HEK293T (cell line): ENCODE data around the gene HOXA7.

Source experiments
- CTCF ChIA-PET: fragments of 350-600 bp; formaldehyde crosslinking; extraction: SDS; loops from one replicate; lab custom pipeline; 2021; ENCODE audit warnings: antibody characterized with exemption, inconsistent platforms; lab: Yijun Ruan, JAX
- POLR2A ChIA-PET: fragments of 350-600 bp; formaldehyde crosslinking; extraction: SDS; loops from one replicate; lab custom pipeline; 2020; ENCODE audit warnings: antibody characterized with exemption, inconsistent platforms; lab: Yijun Ruan, JAX
- DNase-seq: peaks from one replicate; pipeline ENCODE4 v3.0.0; 2012; ENCODE audit warnings: mixed read lengths; ENCODE audit errors: extremely low spot score
- ARNT ChIP-seq: fragments of 450-650 bp; IDR thresholded peaks from 2 replicates; pipeline ENCODE4 v1.6.1; 2017; ENCODE audit warnings: mild to moderate bottlenecking
- BHLHE40 ChIP-seq: fragments of 450-650 bp; IDR thresholded peaks from 2 replicates; pipeline ENCODE4 v1.6.1; 2016; ENCODE audit warnings: mild to moderate bottlenecking, moderate library complexity, borderline replicate concordance
- CTBP1 ChIP-seq: fragments of 450-650 bp; IDR thresholded peaks from 2 replicates; pipeline ENCODE4 v1.6.1; 2016; ENCODE audit warnings: borderline replicate concordance
- ELF4 ChIP-seq: fragments of 450-650 bp; IDR thresholded peaks from 2 replicates; pipeline ENCODE4 v1.6.1; 2017; ENCODE audit warnings: antibody characterized with exemption
- FOXA1 ChIP-seq: fragments of 450-650 bp; IDR thresholded peaks from 2 replicates; pipeline ENCODE4 v1.6.1; 2016; ENCODE audit warnings: mild to moderate bottlenecking
- FOXK2 ChIP-seq: fragments of 450-650 bp; IDR thresholded peaks from 2 replicates; pipeline ENCODE4 v1.6.1; 2016; ENCODE audit warnings: mild to moderate bottlenecking
- FOXM1 ChIP-seq: fragments of 450-650 bp; IDR thresholded peaks from 2 replicates; pipeline ENCODE4 v1.6.1; 2017; ENCODE audit warnings: mild to moderate bottlenecking, borderline replicate concordance
- HDGF ChIP-seq: fragments of 450-650 bp; IDR thresholded peaks from 2 replicates; pipeline ENCODE4 v1.6.1; 2017; ENCODE audit warnings: antibody characterized with exemption, borderline replicate concordance
- LEF1 ChIP-seq: fragments of 450-650 bp; IDR thresholded peaks from 2 replicates; pipeline ENCODE4 v1.6.1; 2017; ENCODE audit warnings: mild to moderate bottlenecking, borderline replicate concordance
- NFRKB ChIP-seq: fragments of 450-650 bp; IDR thresholded peaks from 2 replicates; pipeline ENCODE4 v1.6.1; 2016; ENCODE audit warnings: mild to moderate bottlenecking, moderate library complexity
- SP1 ChIP-seq: fragments of 450-650 bp; IDR thresholded peaks from 2 replicates; pipeline ENCODE4 v1.6.1; 2017
- SUZ12 ChIP-seq: fragments of 450-650 bp; IDR thresholded peaks from 2 replicates; pipeline ENCODE4 v1.6.1; 2016; ENCODE audit warnings: mild to moderate bottlenecking
- ZNF384 ChIP-seq: fragments of 450-650 bp; IDR thresholded peaks from 2 replicates; pipeline ENCODE4 v1.6.1; 2016
- TF ChIP-seq, protein P1 (sequence below): fragments of 450-650 bp; IDR thresholded peaks from 2 replicates; pipeline ENCODE4 v1.6.1; 2016

Gene HOXA7

GRCh38 chr7:27145165-27145913 is 11.1 kb downstream of the HOXA7 start:
- ChIA-PET POLR2A (interaction anchor here (0.7 to 17.5 kb wide), 7 partner anchors 11 to 948 kb away, joined by 3 to 367 read pairs (median 10); partner anchors contain the start of genes HOXA10 and HOXA7), CTCF (interaction anchor here (0.6 to 4.9 kb wide), 8 partner anchors 13 to 463 kb away, joined by 3 to 20 read pairs (median 6); partner anchors contain the start of gene HOXA10)
- TF ChIP-seq CTBP1 = peak; percentile 31; the same call in 1 of the 2 replicates
- TF ChIP-seq FOXK2 = no peak
- DNase-seq = no peak

DNA sequence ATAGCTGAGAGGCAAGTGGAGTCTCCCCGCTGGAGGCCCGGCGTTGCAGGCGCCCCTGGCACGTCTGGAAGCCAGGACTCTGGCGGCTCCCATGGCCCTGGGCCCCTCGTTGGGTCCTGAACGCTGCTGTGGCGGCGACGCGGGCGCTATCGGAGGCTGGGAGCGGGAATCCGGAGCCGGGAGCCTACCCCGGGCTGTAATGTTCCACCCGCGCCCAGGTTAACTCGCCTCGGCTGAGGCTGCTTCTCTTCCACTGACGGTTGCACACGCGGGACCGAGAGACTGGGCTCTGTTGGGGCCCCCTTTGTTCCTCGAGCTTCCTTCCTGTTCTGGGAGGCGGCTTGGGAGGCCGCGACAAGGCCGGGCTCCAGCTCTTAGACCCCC is 11.7 kb downstream of the HOXA7 start:
- ChIA-PET CTCF (interaction anchor here (0.6 to 4.9 kb wide), 8 partner anchors 9 to 463 kb away, joined by 4 to 20 read pairs (median 6); partner anchors contain the start of genes HOXA10 and HOXA3), POLR2A (interaction anchor here (0.7 to 17.5 kb wide), 14 partner anchors 8 to 948 kb away, joined by 3 to 367 read pairs (median 6); partner anchors contain the start of genes HOXA10, HOXA3 and HOXA7)
- TF ChIP-seq SUZ12 = no peak
- TF ChIP-seq CTBP1 = no peak
- TF ChIP-seq ELF4 = no peak
- no peak for TF ChIP-seq BHLHE40
- peak; percentile 32; the same call in 1 of the 2 replicates for TF ChIP-seq LEF1
- TF ChIP-seq ZNF384 = no peak
- no peak for DNase-seq

GRCh38 chr7:27143950-27144780 is 12.3 kb downstream of the HOXA7 start:
- no peak for DNase-seq
- POLR2A ChIA-PET = interaction anchor here (0.7 to 17.5 kb wide), 24 partner anchors 8 to 1282 kb away, joined by 3 to 367 read pairs (median 5); partner anchors contain the start of genes CBX3, HOXA1, HOXA10 and HOXA11
- CTCF ChIA-PET = interaction anchor here (0.5 to 4.9 kb wide), 18 partner anchors 9 to 766 kb away, joined by 3 to 20 read pairs (median 4); partner anchors contain the start of genes HOXA10 and HOXA3
- TF ChIP-seq, protein P1, sequence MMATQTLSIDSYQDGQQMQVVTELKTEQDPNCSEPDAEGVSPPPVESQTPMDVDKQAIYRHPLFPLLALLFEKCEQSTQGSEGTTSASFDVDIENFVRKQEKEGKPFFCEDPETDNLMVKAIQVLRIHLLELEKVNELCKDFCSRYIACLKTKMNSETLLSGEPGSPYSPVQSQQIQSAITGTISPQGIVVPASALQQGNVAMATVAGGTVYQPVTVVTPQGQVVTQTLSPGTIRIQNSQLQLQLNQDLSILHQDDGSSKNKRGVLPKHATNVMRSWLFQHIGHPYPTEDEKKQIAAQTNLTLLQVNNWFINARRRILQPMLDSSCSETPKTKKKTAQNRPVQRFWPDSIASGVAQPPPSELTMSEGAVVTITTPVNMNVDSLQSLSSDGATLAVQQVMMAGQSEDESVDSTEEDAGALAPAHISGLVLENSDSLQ = peak; percentile 94
- TF ChIP-seq ARNT (peak; percentile 97), FOXA1 (no peak), CTBP1 (peak; percentile 90), FOXM1 (0 out of 2 replicates have a peak, but pooled peaks have one; percentile 28), ELF4 (no peak), NFRKB (no peak), FOXK2 (no peak)

DNA sequence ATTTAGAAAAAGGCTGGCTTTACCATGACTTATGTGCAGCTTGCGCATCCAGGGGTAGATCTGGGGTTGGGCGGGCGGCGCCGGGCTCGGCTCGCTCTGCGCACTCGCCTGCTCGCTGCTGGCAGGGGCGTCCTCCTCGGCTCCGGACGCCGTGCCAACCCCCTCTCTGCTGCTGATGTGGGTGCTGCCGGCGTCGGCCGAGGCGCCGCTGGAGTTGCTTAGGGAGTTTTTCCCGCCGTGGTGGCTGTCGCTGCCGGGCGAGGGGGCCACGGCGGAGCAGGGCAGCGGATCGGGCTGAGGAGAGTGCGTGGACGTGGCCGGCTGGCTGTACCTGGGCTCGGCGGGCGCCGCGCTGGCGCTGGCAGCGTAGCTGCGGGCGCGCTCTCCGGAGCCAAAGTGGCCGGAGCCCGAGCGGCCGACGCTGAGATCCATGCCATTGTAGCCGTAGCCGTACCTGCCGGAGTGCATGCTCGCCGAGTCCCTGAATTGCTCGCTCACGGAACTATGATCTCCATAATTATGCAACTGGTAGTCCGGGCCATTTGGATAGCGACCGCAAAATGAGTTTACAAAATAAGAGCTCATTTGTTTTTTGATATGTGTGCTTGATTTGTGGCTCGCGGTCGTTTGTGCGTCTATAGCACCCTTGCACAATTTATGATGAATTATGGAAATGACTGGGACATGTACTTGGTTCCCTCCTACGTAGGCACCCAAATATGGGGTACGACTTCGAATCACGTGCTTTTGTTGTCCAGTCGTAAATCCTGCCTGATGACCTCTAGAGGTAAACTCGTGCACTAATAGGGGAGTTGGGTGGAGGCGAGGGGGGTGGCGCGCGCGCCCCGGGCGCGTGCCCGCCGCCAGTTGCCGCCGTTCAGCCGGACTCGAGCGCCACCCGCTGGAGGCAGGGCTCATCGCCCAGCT is 13.2 kb downstream of the HOXA7 start, which contains the start of gene HOXA5:
Gene HOXA5 (minus strand): TSS at position 659 of the 927 bp plus-strand sequence. CDS start 74 bp downstream, at position 585.
- ChIA-PET CTCF (interaction anchor here (0.6 to 4.9 kb wide), 17 partner anchors 9 to 461 kb away, joined by 3 to 20 read pairs (median 4); partner anchors contain the start of genes HOXA10, HOXA3 and HOXA7), POLR2A (interaction anchor here (0.7 to 17.5 kb wide), 26 partner anchors 8 to 1281 kb away, joined by 3 to 367 read pairs (median 5); partner anchors contain the start of genes CBX3, HOXA1, HOXA10 and HOXA11)
- TF ChIP-seq HDGF (no peak), ARNT (peak; percentile 90), FOXK2 (no peak; the same call in 1 of the 2 replicates), SP1 (no peak), LEF1 (peak; percentile 17; the same call in 1 of the 2 replicates), ELF4 (peak; percentile 26; the same call in 1 of the 2 replicates), NFRKB (no peak), CTBP1 (peak; percentile 87)
- TF ChIP-seq, protein P1 = peak; percentile 95
- peak; percentile 79 for DNase-seq

DNA sequence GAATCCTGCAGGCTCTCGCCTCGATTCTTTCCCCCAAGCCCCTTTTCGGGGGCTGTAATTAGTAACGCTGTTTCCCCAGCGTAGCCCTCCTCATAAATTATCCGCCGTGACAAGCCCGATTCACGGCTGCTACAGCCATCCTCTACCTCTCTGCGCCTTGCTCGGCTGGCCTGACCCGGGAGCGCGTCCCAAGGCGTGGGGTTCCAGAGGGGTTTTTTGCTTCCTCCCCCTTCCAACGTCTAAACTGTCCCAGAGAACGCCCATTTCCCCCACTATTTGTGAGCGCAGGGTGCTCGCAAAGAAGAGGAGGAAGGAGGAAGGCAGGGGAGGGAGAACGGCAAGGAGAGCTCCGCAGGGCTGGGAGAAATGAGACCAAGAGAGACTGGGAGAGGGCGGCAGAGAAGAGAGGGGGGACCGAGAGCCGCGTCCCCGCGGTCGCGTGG is 13.9 kb downstream of the HOXA7 start:
- TF ChIP-seq, protein P1 = peak; percentile 89
- TF ChIP-seq BHLHE40 = no peak
- ChIA-PET CTCF (interaction anchor here (0.8 to 4.9 kb wide), 6 partner anchors 9 to 771 kb away, joined by 3 to 20 read pairs (median 6); partner anchors contain the start of gene HOXA3), POLR2A (interaction anchor here (1.0 to 17.5 kb wide), 15 partner anchors 9 to 456 kb away, joined by 3 to 367 read pairs (median 5); partner anchors contain the start of genes HOXA1, HOXA10, HOXA3 and HOXA7)
- no peak for DNase-seq
